ENCODE measurements around the gene ABCA7.

- TF ChIP-seq CTCF (IDR thresholded peaks at IDR 0.05) (no peak), POLR2A (IDR thresholded peaks at IDR 0.05) (no peak)
These were observed 70.1 kb downstream of the ABCA7 start for GRCh38 chr19:1109697-1110671.
